ENCODE data around the gene LCAT. TPM values are rescaled to one million over a fixed set of nuclear protein-coding genes. Genes with fewer than 3 reads are reported as not detected.
A peak's percentile ranks its signal among the peaks of the same experiment; 100 is the strongest.

Gene LCAT
- total and polyA plus RNA-seq, 4 donors, result 8.4 to 43.9 (median 21.9) TPM

- Histone ChIP-seq H3K9me3 (ENCODE audit: control insufficient read depth in 4 of 4, insufficient read depth in 3 of 4, low read length in 3 of 4) (no peaks in the 10 kb centered on the region), H3K4me3 (no peak overlapping the region), H3K36me3 (ENCODE audit: control insufficient read depth in 4 of 4, insufficient read depth in 4 of 4, low read length in 4 of 4) (no peaks in the 10 kb centered on the region), H3K9ac (ENCODE audit: insufficient read depth in 1 of 2, low read length in 2 of 2) (no peak overlapping the region), H3K27me3 (ENCODE audit: control insufficient read depth in 3 of 3, insufficient read depth in 3 of 3, low read length in 2 of 3) (no peaks in the 10 kb centered on the region), H3K4me1 (ENCODE audit: control insufficient read depth in 5 of 5, insufficient read depth in 5 of 5, low read length in 5 of 5) (peaks cover 0 to 9% (median 0%) of the 10 kb centered on the region in 5 donors), H3K27ac (ENCODE audit: low read depth in 1 of 2, low read length in 1 of 2) (peak overlapping the region in 1 of 2 donors; percentile 67)
- no peak for TF ChIP-seq CTCF (IDR thresholded peaks at IDR 0.05; ENCODE audit: control extremely low read depth, extremely low read depth)
- DNase-seq (no peak), ATAC-seq (ENCODE audit: insufficient read depth, low FRiP score) (no peak)
- WGBS, 2 donors, result 79 to 85% methylated on average over 20 of the region's 20 CpGs
Observed at GRCh38 chr16:67992661-67993206, 48.8 kb upstream of the LCAT start.

GRCh38 chr16:67990018-67990386 lies 46.1 kb upstream of the LCAT start:
- Histone ChIP-seq H3K27ac (ENCODE audit: low read depth in 1 of 2, low read length in 1 of 2) (no peak overlapping the region), H3K36me3 (ENCODE audit: control insufficient read depth in 4 of 4, insufficient read depth in 4 of 4, low read length in 4 of 4) (no peaks in the 10 kb centered on the region), H3K4me1 (ENCODE audit: control insufficient read depth in 5 of 5, insufficient read depth in 5 of 5, low read length in 5 of 5) (peaks cover 0 to 9% (median 0%) of the 10 kb centered on the region in 5 donors), H3K9me3 (ENCODE audit: control insufficient read depth in 4 of 4, insufficient read depth in 3 of 4, low read length in 3 of 4) (no peaks in the 10 kb centered on the region), H3K4me3 (no peak overlapping the region), H3K9ac (ENCODE audit: insufficient read depth in 1 of 2, low read length in 2 of 2) (no peak overlapping the region), H3K27me3 (ENCODE audit: control insufficient read depth in 3 of 3, insufficient read depth in 3 of 3, low read length in 2 of 3) (no peaks in the 10 kb centered on the region)
- TF ChIP-seq CTCF (IDR thresholded peaks at IDR 0.05; ENCODE audit: control extremely low read depth, extremely low read depth), result no peak
- ATAC-seq (ENCODE audit: insufficient read depth, low FRiP score) (no peak), DNase-seq (no peak)
- WGBS, 2 donors, result 78 to 91% methylated on average over 6 of the region's 6 CpGs

GRCh38 chr16:67989322-67990017 lies 45.5 kb upstream of the LCAT start:
- TF ChIP-seq CTCF (IDR thresholded peaks at IDR 0.05; ENCODE audit: control extremely low read depth, extremely low read depth), result no peak
- no peak for ATAC-seq (ENCODE audit: insufficient read depth, low FRiP score)
- Histone ChIP-seq H3K27me3 (ENCODE audit: control insufficient read depth in 3 of 3, insufficient read depth in 3 of 3, low read length in 2 of 3) (no peaks in the 10 kb centered on the region), H3K9me3 (ENCODE audit: control insufficient read depth in 4 of 4, insufficient read depth in 3 of 4, low read length in 3 of 4) (no peaks in the 10 kb centered on the region), H3K4me3 (no peak overlapping the region), H3K27ac (ENCODE audit: low read depth in 1 of 2, low read length in 1 of 2) (no peak overlapping the region), H3K36me3 (ENCODE audit: control insufficient read depth in 4 of 4, insufficient read depth in 4 of 4, low read length in 4 of 4) (no peaks in the 10 kb centered on the region), H3K4me1 (ENCODE audit: control insufficient read depth in 5 of 5, insufficient read depth in 5 of 5, low read length in 5 of 5) (peaks cover 0 to 9% (median 0%) of the 10 kb centered on the region in 5 donors), H3K9ac (ENCODE audit: insufficient read depth in 1 of 2, low read length in 2 of 2) (no peak overlapping the region)
- no peak for DNase-seq
- 89 to 90% methylated on average over 8 of the region's 8 CpGs for WGBS, 2 donors
